IMR-90 (cell line): Measurements from ENCODE around the gene WDTC1. TPM values are rescaled to one million over a fixed set of nuclear protein-coding genes. Genes with fewer than 3 reads are reported as not detected.
"Not testable (repeated sequence)": the region's sequence is repeated elsewhere in the genome, so short reads cannot be mapped to it uniquely, and the experiment has no call there.

Experiments used
- ATAC-seq: fragments of 200-7000 bp; cut with Tn5 transposase; 2 replicates; pipeline ENCODE4 v1.9.1; 2020; ENCODE audit warnings: low read depth, mild to moderate bottlenecking, moderate library complexity
- BruUV-seq: library from RNA; stranded (reverse); fragments of 400-500 nt; replicated peaks from 2 replicates; lab custom pipeline; 2021; lab: Mats Ljungman, UMichigan
- CTCF ChIA-PET: fragments of 300-600 bp; formaldehyde crosslinking; extraction: SDS; loops from one replicate; lab custom pipeline; 2021; ENCODE audit warnings: antibody characterized with exemption; lab: Yijun Ruan, JAX
- POLR2A ChIA-PET: fragments of 300-600 bp; sonication (Branson Sonifier 250); formaldehyde crosslinking; loops from one replicate; lab custom pipeline; 2022; ENCODE audit warnings: antibody characterized with exemption; ENCODE audit not compliant: unreplicated experiment; lab: Charles Lee
- DNase-seq: peaks from one replicate; pipeline ENCODE4 v3.0.0; 2013
- H2AFZ ChIP-seq: replicated peaks from 2 replicates; pipeline ENCODE3; 2013; ENCODE audit warnings: low read length, mild to moderate bottlenecking; ENCODE audit not compliant: poor library complexity
- H2AK5ac ChIP-seq: 2 replicates; pipeline ENCODE4 v1.6.1; 2013; ENCODE audit warnings: low read depth, low read length, inconsistent platforms
- H2AK9ac ChIP-seq: replicated peaks from 2 replicates; pipeline ENCODE3; 2013; ENCODE audit warnings: mild to moderate bottlenecking, low read depth, low read length, moderate library complexity; ENCODE audit not compliant: poor library complexity
- H2BK120ac ChIP-seq: 2 replicates; pipeline ENCODE4 v1.6.1; 2013; ENCODE audit warnings: low read depth, low read length, inconsistent platforms
- H2BK15ac ChIP-seq: 3 replicates; pipeline ENCODE4 v1.6.1; 2013; ENCODE audit warnings: low read depth, low read length, inconsistent platforms
- H2BK20ac ChIP-seq: 2 replicates; pipeline ENCODE4 v1.6.1; 2013; ENCODE audit warnings: low read depth, mild to moderate bottlenecking, inconsistent platforms, low read length, moderate library complexity
- H2BK5ac ChIP-seq: 2 replicates; pipeline ENCODE4 v1.6.1; 2013; ENCODE audit warnings: mild to moderate bottlenecking, low read depth, low read length, inconsistent platforms; ENCODE audit not compliant: poor library complexity, severe bottlenecking
- H3K14ac ChIP-seq: replicated peaks from 2 replicates; pipeline ENCODE4 v1.6.1; 2013; ENCODE audit warnings: low read depth, low read length, inconsistent platforms
- H3K18ac ChIP-seq: 2 replicates; pipeline ENCODE4 v1.6.1; 2013; ENCODE audit warnings: low read depth, low read length, control low read depth
- H3K23ac ChIP-seq: 2 replicates; pipeline ENCODE4 v1.6.1; 2013; ENCODE audit warnings: low read depth, low read length, inconsistent platforms
- H3K27ac ChIP-seq: 2 replicates; pipeline ENCODE4 v1.5.1; 2013; ENCODE audit warnings: mild to moderate bottlenecking, control low read depth, low read length; ENCODE audit not compliant: insufficient read depth
- H3K27me3 ChIP-seq: 2 replicates; pipeline ENCODE4 v1.6.1; 2013; ENCODE audit warnings: low read length; ENCODE audit not compliant: control insufficient read depth, insufficient read depth
- H3K36me3 ChIP-seq: 2 replicates; pipeline ENCODE4 v1.6.1; 2013; ENCODE audit warnings: low read length, mixed read lengths; ENCODE audit not compliant: control insufficient read depth, insufficient read depth
- H3K4ac ChIP-seq: 2 replicates; pipeline ENCODE4 v1.6.1; 2013; ENCODE audit warnings: low read depth, low read length, inconsistent platforms
- H3K4me1 ChIP-seq: 2 replicates; pipeline ENCODE4 v1.6.1; 2013; ENCODE audit warnings: low read length, mixed read lengths; ENCODE audit not compliant: control insufficient read depth, insufficient read depth
- H3K4me2 ChIP-seq: 2 replicates; pipeline ENCODE4 v1.6.1; 2013; ENCODE audit warnings: low read depth, mild to moderate bottlenecking, control low read depth, low read length, moderate library complexity
- H3K4me3 ChIP-seq: 2 replicates; pipeline ENCODE4 v1.5.1; 2013; ENCODE audit warnings: low read depth, mild to moderate bottlenecking, control low read depth, low read length, moderate library complexity; ENCODE audit not compliant: insufficient read depth
- H3K56ac ChIP-seq: 2 replicates; pipeline ENCODE4 v1.6.1; 2013; ENCODE audit warnings: low read length, inconsistent platforms; ENCODE audit not compliant: insufficient read depth; ENCODE audit errors: extremely low read depth
- H3K79me1 ChIP-seq, 2 experiments: 2 replicates each; pipeline ENCODE4 v1.6.1; 2013; ENCODE audit warnings: low read length in 2 of 2, inconsistent platforms in 1 of 2, low read depth in 1 of 2
- H3K9ac ChIP-seq: 2 replicates; pipeline ENCODE4 v1.6.1; 2013; ENCODE audit warnings: low read depth, low read length, control low read depth
- H3K9me1 ChIP-seq: 2 replicates; pipeline ENCODE4 v1.6.1; 2013; ENCODE audit warnings: low read length, inconsistent platforms; ENCODE audit not compliant: insufficient read depth
- H3K9me3 ChIP-seq: 2 replicates; pipeline ENCODE4 v1.6.1; 2013; ENCODE audit warnings: low read length; ENCODE audit not compliant: control insufficient read depth, insufficient read depth
- H4K20me1 ChIP-seq: 2 replicates; pipeline ENCODE4 v1.6.1; 2013; ENCODE audit warnings: low read length, inconsistent platforms; ENCODE audit not compliant: insufficient read depth
- H4K5ac ChIP-seq: 2 replicates; pipeline ENCODE4 v1.6.1; 2013; ENCODE audit warnings: mild to moderate bottlenecking, low read depth, low read length, control low read depth
- H4K8ac ChIP-seq, 2 experiments: 2 replicates each; pipeline ENCODE4 v1.6.1; 2013; ENCODE audit warnings: low read depth in 2 of 2, low read length in 2 of 2, control low read depth in 1 of 2, inconsistent platforms in 1 of 2
- H4K91ac ChIP-seq: 2 replicates; pipeline ENCODE4 v1.6.1; 2013; ENCODE audit warnings: low read depth, low read length, inconsistent platforms; ENCODE audit not compliant: insufficient read depth
- WGBS, 2 experiments: methylation state at CpG; one replicate each; pipeline versions ENCODE4 v1.1.5 to v1.1.7; 2013; ENCODE audit warnings: missing lambda C conversion rate in 2 of 2; ENCODE audit not compliant: insufficient read length in 1 of 2; ENCODE audit errors: extremely low coverage in 2 of 2; 5-methylcytosine and 5-hydroxymethylcytosine counted together
- dilution Hi-C: fragments of 300-500 bp; cut with HindIII; formaldehyde crosslinking; loops from one replicate; pipeline ENCODE4 v1.14.3; 2018; ENCODE audit warnings: low sequenced_read_pairs; ENCODE audit not compliant: unreplicated experiment
- in situ Hi-C: fragments of 300-500 bp; cut with MboI; formaldehyde crosslinking; loops from 3 replicates; pipeline ENCODE4 v1.14.3; 2019; ENCODE audit warnings: low sequenced_read_pairs, inconsistent platforms, mixed read lengths
- intact Hi-C: fragments of 100-400 bp; cut with micrococcal nuclease; formaldehyde crosslinking; loops from 2 replicates; pipeline ENCODE4 v1.10.0; 2022
- polyA plus RNA-seq, 3 experiments: library from polyadenylated mRNA; depleted of rRNA; stranded (reverse); fragments of >200 nt; gene quantifications; 2 replicates each; pipeline ENCODE4 v1.2.3, GENCODE V29; 2012; ENCODE audit warnings: low replicate concordance in 1 of 3
- total RNA-seq: library from RNA; depleted of rRNA; stranded (reverse); fragments of >200 nt; gene quantifications from 2 replicates; pipeline ENCODE4 v1.2.3, GENCODE V29; 2012

Gene WDTC1
- total and polyA plus RNA-seq, 2 of the 4 experiments (the other 2 are of a cell fraction) = 9.9 to 15.2 TPM

DNA sequence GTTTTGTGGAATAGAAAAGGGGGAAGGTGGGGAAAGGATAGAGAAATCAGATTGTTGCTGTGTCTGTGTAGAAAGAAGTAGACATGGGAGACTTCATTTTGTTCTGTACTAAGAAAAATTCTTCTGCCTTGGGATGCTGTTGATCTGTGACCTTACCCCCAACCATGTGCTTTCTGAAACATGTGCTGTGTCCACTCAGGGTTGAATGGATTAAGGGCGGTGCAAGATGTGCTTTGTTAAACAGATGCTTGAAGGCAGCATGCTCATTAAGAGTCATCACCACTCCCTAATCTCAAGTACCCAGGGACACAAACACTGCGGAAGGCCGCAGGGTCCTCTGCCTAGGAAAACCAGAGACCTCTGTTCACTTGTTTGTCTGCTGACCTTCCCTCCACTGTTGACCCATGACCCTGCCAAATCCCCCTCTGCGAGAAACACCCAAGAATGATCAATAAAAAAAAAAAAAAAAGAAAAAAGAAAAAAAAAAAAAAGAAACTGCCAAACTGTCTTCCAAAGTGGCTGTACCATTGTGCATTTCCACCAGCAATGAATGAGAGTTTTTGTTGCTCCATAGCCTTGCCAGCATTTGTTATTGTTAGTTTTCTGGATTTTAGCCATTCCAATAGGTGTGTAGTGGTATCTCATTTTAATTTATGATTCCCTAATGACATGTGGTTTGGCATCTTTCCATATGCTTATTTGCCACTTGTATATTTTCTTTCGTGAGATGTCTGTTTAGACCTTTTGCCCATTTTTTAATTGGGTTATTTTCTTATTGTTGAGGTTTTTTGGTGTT, 13.5 kb upstream of the WDTC1 start:
- H2BK5ac ChIP-seq, H2AK5ac ChIP-seq, H3K4me3 ChIP-seq, H3K9me1 ChIP-seq, DNase-seq, H3K27ac ChIP-seq, POLR2A ChIA-PET, H2BK15ac ChIP-seq, H3K14ac ChIP-seq, H3K9me3 ChIP-seq, dilution Hi-C loops, intact Hi-C loops, BruUV-seq, H3K23ac ChIP-seq, H2BK20ac ChIP-seq, H3K79me1 ChIP-seq, ATAC-seq, H4K91ac ChIP-seq, H3K4me1 ChIP-seq, H3K9ac ChIP-seq, H3K36me3 ChIP-seq, H2AFZ ChIP-seq, H2BK120ac ChIP-seq, H4K8ac ChIP-seq, H3K4ac ChIP-seq, H3K4me2 ChIP-seq, H3K27me3 ChIP-seq, H3K18ac ChIP-seq, H2AK9ac ChIP-seq, H4K20me1 ChIP-seq, H3K56ac ChIP-seq, H4K5ac ChIP-seq, in situ Hi-C loops: not testable (repeated sequence)
- CTCF ChIA-PET = interaction anchor here (0.6 kb wide), 2 partner anchors 153 to 268 kb away, joined by 3 to 7 read pairs; no protein-coding TSS in a partner anchor
- no CpG with 5 or more reads among the region's 5 CpGs for WGBS, 2 experiments
